Measurements from ENCODE around the gene CCL2.

DNA sequence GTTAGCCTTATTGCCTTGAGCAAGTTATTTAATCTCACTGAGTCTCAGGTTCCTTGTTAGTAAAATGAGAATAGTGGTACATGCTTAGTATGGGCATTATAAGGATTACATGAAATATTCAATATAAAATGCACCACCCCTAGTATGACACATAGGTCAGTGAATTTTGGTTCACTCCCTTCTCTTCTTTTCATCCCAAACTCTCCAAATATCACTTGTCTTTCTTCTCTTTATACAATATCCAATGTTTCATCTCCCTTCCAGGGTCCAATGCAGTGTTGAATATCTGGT lies 28.4 kb upstream of the CCL2 start:
- TF ChIP-seq, protein P1, sequence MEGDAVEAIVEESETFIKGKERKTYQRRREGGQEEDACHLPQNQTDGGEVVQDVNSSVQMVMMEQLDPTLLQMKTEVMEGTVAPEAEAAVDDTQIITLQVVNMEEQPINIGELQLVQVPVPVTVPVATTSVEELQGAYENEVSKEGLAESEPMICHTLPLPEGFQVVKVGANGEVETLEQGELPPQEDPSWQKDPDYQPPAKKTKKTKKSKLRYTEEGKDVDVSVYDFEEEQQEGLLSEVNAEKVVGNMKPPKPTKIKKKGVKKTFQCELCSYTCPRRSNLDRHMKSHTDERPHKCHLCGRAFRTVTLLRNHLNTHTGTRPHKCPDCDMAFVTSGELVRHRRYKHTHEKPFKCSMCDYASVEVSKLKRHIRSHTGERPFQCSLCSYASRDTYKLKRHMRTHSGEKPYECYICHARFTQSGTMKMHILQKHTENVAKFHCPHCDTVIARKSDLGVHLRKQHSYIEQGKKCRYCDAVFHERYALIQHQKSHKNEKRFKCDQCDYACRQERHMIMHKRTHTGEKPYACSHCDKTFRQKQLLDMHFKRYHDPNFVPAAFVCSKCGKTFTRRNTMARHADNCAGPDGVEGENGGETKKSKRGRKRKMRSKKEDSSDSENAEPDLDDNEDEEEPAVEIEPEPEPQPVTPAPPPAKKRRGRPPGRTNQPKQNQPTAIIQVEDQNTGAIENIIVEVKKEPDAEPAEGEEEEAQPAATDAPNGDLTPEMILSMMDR (IDR thresholded peaks at IDR 0.05) = no peak
- TF ChIP-seq POLR2A (IDR thresholded peaks at IDR 0.05) = no peak
- no peak for TF ChIP-seq POLR2AphosphoS5 (IDR thresholded peaks at IDR 0.05)
